HG03439 (cell line): ENCODE results near the gene TAS1R3.
A peak's percentile ranks its signal among the peaks of the same experiment; 100 is the strongest.

ENCODE experiments used
- ATAC-seq: cut with Tn5 transposase; IDR thresholded peaks from one replicate; pipeline ENCODE4 v1.9.1; 2021; ENCODE audit warnings: mild to moderate bottlenecking, moderate library complexity; ENCODE audit not compliant: unreplicated experiment

The TAS1R3 gene

GRCh38 chr1:1320666-1321448 lies 10.2 kb upstream of the TAS1R3 start:
- no peak for ATAC-seq

DNA sequence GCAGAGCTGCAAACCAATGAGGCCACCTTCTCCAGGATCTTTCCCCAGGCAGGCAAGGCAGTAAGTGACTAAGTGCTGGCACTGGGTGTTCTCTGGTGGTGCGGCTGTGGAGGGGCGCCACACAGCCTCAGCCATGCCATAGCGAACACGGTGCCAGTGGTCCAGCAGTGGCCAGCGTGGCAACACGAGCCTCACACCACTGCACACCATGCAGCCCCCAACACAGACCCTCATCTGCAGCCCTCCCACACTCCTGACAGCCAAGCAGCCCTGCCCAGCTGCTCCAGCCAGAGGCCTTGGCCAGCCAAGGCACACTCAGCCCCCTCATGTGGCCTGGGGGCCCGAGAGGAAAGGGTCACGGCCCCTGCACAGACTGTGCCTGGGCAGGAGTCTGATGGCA lies 9.6 kb upstream of the TAS1R3 start:
- no peak for ATAC-seq

DNA sequence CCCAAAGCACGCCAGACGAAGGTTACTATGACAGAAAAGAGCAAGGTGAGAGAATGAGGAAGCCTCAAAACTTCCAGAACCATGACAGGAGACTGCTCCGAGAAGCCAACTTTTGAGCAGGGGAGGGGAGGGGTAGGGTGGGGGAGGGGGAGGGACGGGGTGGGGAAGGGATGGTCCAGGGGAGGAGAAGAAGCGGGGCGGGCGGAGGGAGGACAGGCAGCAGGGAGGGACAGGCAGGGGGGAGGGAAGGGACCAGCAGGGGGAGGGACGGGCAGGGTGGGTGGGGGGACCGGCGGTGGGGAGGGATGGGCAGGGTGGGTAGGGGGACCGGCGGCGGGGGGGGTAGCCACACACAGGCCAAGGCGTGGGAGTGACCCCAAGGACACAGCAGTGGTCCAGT lies 8.7 kb upstream of the TAS1R3 start:
- ATAC-seq, result no peak

- ATAC-seq, result no peak
These were observed 8.1 kb upstream of the TAS1R3 start for GRCh38 chr1:1322952-1323351.

GRCh38 chr1:1324084-1324523 lies 7.0 kb upstream of the TAS1R3 start:
- peak; percentile 26 for ATAC-seq

GRCh38 chr1:1324524-1325287 lies 6.4 kb upstream of the TAS1R3 start, which contains the start of the genes CPTP and INTS11:
Gene CPTP, plus strand, starts transcription at chr1:1324802. Its CDS starts 2,109 bp downstream, at chr1:1326911.
Gene INTS11, minus strand, starts transcription at chr1:1324660. Its CDS starts 52 bp downstream, at chr1:1324608.
- peak; percentile 62 for ATAC-seq

GRCh38 chr1:1325288-1326074 lies 5.6 kb upstream of the TAS1R3 start:
- no peak for ATAC-seq

DNA sequence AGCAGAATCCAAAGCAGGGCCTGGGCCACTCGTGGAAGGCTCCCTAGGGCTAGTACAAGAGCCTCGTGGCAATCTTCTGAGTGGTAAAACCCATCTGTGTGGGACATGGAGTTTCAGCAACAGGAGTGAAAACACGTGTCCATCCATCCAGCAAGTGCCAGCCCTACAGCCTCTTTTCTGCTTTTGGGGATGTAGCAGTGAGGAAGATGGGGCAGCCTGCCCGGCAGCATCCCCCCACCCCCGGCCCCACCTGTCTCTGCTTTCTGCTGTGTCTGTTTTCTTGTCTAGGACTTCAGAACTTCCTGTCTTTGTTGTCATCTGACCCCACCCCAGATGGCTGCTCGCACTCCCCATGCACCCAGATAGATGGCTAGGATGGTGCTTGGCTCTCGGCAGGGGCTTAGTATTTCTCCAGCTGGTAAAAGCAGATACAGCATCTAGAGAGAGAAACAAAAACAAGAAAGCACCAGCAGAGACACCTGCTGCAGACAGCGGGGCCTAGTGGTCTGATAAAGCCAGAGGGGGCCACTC lies 4.9 kb upstream of the TAS1R3 start:
- ATAC-seq, result no peak

- ATAC-seq, result no peak
These were observed 3.8 kb upstream of the TAS1R3 start for GRCh38 chr1:1327291-1327690.

GRCh38 chr1:1328254-1328653 lies 2.8 kb upstream of the TAS1R3 start:
- no peak for ATAC-seq

DNA sequence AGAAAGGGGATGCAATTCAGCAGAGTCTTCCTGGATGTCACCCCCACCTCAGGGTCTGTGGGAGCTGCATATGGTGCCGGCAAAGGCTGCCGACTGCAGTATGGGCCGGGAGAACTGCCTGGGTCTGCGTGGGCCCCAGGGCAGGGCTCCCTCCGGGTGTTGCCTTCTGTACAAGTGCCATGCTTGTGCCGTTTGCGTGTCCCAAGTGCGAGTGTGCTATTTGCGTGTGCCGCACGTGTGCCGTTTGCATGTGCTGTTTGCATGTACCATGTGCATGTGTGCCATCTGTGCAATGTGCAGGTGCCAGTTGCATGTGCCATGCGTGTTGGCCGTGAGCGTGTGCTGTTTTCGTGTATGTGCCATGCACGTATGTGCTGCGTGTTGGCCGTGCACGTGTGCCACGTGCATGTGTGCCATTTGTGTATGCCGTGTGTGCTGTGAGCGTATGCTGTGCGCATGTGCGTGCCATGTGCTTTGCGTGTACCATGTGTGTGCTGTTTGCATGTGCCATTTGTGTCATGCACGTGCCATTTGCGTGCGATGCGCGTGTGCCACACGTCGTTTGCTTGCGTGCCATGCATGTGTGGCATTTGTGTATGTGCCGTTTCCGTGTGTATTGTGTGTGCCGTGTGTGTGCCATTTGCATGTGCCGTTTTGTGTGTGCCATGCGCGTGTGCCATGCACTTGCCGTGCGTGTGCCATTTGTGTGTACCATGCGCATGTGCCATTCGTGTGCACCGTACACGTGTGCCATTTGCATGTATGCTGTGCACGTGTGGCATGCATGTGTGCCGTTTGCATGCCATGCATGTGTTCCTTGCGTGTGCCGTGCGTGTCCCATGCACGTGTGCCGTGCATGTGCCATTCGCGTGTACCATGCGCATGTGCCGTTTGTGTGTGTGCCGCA lies 1.5 kb upstream of the TAS1R3 start:
- no peak for ATAC-seq

GRCh38 chr1:1330366-1331067 lies 563 bp upstream of the TAS1R3 start:
- no peak for ATAC-seq

GRCh38 chr1:1332031-1332755 lies 1.1 kb downstream of the TAS1R3 start:
- no peak for ATAC-seq

DNA sequence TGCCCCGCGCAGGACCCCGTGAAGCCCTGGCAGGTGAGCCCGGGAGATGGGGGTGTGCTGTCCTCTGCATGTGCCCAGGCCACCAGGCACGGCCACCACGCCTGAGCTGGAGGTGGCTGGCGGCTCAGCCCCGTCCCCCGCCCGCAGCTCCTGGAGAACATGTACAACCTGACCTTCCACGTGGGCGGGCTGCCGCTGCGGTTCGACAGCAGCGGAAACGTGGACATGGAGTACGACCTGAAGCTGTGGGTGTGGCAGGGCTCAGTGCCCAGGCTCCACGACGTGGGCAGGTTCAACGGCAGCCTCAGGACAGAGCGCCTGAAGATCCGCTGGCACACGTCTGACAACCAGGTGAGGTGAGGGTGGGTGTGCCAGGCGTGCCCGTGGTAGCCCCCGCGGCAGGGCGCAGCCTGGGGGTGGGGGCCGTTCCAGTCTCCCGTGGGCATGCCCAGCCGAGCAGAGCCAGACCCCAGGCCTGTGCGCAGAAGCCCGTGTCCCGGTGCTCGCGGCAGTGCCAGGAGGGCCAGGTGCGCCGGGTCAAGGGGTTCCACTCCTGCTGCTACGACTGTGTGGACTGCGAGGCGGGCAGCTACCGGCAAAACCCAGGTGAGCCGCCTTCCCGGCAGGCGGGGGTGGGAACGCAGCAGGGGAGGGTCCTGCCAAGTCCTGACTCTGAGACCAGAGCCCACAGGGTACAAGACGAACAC lies 1.8 kb downstream of the TAS1R3 start:
- ATAC-seq, result no peak

DNA sequence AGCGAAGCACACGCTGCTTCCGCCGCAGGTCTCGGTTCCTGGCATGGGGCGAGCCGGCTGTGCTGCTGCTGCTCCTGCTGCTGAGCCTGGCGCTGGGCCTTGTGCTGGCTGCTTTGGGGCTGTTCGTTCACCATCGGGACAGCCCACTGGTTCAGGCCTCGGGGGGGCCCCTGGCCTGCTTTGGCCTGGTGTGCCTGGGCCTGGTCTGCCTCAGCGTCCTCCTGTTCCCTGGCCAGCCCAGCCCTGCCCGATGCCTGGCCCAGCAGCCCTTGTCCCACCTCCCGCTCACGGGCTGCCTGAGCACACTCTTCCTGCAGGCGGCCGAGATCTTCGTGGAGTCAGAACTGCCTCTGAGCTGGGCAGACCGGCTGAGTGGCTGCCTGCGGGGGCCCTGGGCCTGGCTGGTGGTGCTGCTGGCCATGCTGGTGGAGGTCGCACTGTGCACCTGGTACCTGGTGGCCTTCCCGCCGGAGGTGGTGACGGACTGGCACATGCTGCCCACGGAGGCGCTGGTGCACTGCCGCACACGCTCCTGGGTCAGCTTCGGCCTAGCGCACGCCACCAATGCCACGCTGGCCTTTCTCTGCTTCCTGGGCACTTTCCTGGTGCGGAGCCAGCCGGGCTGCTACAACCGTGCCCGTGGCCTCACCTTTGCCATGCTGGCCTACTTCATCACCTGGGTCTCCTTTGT lies 2.6 kb downstream of the TAS1R3 start:
- no peak for ATAC-seq

GRCh38 chr1:1334835-1335234 lies 3.8 kb downstream of the TAS1R3 start:
- ATAC-seq, result no peak

DNA sequence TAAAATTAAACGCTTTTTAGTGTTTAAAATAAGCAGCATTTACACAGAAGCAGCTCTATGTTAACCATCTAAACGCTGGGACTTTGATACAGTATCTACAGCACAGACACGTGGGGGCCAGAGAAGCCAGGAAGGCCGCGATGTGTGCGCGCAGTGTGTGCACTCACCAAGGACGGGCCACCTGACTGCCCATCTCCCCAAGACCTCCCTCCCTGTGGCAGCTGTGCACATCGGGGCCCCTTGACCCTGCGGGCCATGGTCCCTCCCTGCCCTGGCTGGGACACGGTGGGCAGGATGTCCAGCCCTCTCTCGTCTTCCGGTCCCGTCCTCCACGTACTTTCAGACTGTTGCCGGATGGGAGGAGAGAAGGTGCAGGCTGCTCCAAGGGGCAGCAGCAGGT lies 4.2 kb downstream of the TAS1R3 start:
- ATAC-seq, result no peak
